Measurements from ENCODE around the gene SSH2.
"Not testable (repeated sequence)": the region's sequence is repeated elsewhere in the genome, so short reads cannot be mapped to it uniquely, and the experiment has no call there.

Gene SSH2

DNA sequence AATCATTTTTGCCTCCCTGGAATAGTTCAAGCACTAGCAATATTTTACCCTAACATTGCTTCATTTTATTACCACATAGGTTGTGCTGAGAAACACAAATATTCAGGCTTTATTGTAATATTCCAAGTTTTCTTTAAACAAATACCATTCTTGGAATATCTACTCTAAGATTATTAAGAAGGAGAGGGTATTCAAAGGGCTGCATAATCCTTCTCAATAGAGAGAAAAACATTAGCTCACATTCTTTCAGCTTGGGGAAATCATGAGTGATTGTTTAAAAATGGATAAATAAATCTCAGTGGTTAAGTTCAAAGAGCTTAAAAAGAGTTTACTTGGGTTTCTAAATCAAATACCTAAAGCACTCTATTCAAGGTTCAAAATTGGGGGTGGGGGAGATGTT is 195.4 kb downstream of the SSH2 start:
- no peak for DNase-seq (ENCODE audit: low read depth)

DNA sequence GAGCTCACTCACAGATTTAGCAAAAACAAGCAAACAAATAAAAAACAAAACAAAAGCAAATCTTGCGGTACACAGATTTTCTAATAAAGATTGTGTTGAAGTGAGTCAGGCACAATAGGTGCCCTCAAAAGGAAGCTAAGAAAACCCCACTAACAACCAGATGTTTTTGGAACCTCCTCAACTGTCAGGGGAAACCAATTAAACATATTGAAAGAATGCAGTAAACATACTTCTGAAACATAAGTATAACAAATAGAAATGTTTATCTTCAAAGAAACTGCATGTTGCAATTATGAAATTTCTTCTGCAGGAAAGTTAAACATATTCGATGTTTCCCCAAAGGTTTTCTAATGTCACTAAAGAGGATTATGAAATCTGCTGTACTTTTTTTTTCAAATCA is 196.9 kb downstream of the SSH2 start:
- no peak for DNase-seq (ENCODE audit: low read depth)

- DNase-seq (ENCODE audit: low read depth), result no peak
These were observed 197.4 kb downstream of the SSH2 start for GRCh38 chr17:29732613-29733012.

- no peak for DNase-seq (ENCODE audit: low read depth)
These were observed 197.8 kb downstream of the SSH2 start for GRCh38 chr17:29732209-29732608.

GRCh38 chr17:29731589-29731929 is 198.5 kb downstream of the SSH2 start:
- DNase-seq (ENCODE audit: low read depth), result no peak

- no peak for DNase-seq (ENCODE audit: low read depth)
These were observed 201.5 kb downstream of the SSH2 start for GRCh38 chr17:29728490-29728889.

GRCh38 chr17:29726715-29727252 is 203.2 kb downstream of the SSH2 start:
- DNase-seq (ENCODE audit: low read depth), result no peak

DNA sequence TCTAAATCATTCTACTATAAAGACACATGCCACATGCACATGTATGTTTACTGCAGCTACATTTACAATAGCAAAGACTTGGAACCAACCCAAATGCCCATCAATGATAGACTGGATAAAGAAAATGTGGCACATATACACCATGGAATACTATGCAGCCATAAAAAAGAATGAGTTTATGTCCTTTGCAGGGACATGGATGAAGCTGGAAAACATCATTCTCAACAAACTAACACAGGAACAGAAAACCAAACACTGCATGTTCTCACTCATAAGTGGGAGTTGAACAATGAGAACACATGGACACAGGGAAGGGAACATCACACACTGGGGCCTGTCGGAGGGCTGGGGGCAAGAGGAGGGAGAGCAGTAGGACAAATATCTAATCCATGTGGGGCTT is 204.6 kb downstream of the SSH2 start:
- DNase-seq (ENCODE audit: low read depth), result not testable (repeated sequence)

DNA sequence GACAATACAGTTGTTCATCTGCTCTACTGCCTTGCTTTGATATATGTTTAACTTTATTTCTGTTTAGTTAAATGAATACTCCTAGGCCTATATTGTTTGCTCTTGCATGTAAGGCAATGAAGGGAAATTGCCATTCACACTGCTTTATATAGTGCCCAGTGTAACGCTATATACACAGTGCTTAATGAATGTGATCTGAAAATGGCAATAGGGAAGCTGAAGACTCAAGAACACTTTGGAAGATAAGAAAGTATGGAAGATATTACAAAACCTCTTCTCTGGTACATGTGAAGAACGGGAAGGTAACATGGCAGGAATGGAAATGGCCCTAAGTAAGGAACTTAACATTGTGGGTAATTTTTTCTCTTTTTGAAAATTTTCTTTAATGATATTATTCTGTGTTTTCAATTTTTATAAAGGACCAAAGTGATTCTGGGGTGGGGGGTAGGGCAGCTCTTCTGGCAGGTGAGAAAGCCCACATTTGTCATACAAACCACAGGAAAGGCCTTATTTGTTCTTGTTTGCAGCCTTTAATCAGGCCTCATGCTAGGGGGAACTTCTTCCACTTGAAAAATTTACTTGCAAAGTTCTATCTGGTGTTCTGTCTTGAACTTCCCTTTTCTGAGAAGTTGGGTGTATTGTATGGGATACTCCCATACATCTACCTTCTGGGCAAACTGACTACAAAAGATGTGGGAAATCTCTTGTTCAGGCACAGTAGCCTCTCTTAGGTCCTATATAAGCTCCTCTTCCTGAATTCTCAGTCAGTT is 206.6 kb downstream of the SSH2 start:
- no peak for DNase-seq (ENCODE audit: low read depth)

DNA sequence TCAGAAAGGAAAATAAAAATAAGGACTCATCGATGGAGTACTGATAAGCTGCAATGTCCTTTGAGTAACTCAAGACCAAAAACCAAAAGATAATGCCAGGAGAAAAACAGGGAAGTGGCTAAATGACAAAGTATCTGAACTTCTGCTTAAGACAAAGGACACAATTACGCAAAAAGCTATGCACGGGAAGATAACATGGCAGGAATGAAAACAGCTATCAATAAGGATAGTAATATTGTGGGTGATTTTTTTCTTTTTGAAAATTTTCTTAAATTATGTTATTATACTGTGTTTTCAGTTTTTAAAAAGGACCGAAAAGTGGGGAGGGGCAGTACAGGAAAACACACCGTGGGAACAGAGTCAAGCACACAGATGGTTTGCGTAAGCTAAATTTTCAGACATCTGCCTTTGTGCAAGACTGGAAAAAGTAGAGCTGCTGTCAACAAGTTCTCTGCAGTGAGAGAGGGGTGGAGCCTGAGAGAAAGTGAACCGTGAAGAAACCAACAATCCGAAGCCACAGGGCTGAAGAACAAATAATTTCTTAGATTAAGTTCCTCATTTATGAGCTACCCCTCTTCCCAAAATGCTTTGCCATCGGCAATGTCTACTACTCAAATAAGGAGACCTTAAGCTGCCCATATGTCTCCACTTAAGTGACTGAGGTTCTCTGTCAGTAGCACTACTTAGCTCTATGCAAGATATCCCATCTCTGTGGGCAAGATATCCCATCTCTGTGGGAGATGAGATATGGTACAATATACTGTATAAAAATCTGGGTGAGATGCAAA is 207.4 kb downstream of the SSH2 start:
- DNase-seq (ENCODE audit: low read depth), result no peak

GRCh38 chr17:29720551-29720950 is 209.5 kb downstream of the SSH2 start:
- DNase-seq (ENCODE audit: low read depth), result no peak

GRCh38 chr17:29719469-29719868 is 210.6 kb downstream of the SSH2 start:
- DNase-seq (ENCODE audit: low read depth), result no peak

- no peak for DNase-seq (ENCODE audit: low read depth)
These were observed 211.5 kb downstream of the SSH2 start for GRCh38 chr17:29718446-29719039.

DNA sequence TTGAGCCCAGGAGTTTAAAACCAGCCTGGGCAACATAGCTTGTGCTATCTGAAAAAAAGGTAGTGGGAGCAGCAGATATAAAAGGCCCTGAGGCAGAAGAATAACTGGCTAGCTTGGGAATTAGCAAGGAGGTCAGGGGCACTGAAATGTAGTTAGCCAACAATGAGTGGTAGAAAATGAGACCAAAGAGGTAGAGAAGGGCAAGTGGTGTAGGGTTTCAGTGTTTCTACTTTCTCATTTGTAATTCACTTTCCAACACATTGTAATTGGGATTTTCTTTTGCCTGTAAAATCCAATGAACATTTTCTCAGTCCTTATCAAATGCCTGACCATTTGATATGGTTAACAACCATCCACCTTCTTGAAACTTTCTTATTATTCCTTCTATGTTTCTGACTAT is 212.2 kb downstream of the SSH2 start:
- DNase-seq (ENCODE audit: low read depth), result no peak

DNA sequence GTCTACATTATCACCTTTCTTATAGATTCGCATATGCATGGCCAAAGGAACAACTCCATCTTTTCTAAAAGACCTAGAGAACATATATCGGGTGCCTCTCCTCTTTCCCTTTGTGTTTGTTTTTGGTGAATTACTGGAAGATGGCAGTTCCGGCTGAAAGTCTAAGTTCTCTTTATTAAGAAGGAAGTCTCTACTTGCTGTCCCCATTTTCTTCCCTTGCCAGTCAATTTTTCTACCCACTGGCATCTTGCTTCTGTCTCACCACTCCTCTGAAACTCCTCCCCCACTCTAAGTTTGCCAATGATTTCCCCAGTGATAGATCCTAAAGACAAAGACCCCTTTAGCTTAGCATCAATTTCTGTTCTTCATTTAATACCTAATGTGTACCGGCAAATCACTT is 213.5 kb downstream of the SSH2 start:
- DNase-seq (ENCODE audit: low read depth), result no peak

GRCh38 chr17:29715680-29716079 is 214.3 kb downstream of the SSH2 start:
- DNase-seq (ENCODE audit: low read depth), result no peak

DNA sequence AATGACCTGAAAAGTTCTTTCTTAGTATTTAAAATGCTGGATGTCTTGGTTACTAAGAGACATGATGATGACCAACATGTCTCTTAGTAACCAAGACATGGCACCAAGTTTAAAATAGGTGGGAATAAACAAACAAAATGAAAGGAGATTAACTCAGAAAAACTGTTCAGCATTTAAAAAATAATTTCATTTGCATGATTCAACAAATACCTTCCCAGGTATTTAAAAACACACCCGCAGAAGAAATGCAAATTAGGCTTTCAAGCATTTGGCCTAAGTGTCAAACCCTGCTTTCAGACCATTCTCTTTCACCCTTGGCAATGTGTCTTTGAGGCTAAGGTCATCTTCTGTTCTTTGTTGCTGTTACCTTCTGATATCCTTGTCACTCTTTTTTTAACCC is 215.9 kb downstream of the SSH2 start:
- DNase-seq (ENCODE audit: low read depth), result no peak

- DNase-seq (ENCODE audit: low read depth), result no peak
These were observed 216.4 kb downstream of the SSH2 start for GRCh38 chr17:29713626-29714025.

GRCh38 chr17:29711588-29712385 is 218.2 kb downstream of the SSH2 start:
- DNase-seq (ENCODE audit: low read depth), result no peak

- DNase-seq (ENCODE audit: low read depth), result no peak
These were observed 219.1 kb downstream of the SSH2 start for GRCh38 chr17:29710891-29711418.

DNA sequence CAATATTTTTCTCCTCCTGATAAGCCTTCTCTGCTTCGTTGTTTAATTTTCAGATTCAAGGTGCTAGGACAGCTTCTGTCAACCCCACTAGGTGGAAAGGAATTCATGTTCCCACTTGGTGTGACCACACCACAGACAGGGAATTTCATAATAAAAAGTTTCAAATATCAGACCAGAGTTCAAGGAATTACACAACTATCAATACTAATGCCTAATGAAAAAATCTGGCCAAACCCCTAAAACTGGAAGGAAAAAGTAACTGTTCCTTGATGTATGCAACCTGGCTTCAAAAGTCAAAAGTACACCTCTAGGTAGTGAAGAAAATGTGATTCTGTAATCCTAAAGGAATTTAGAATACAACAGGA is 219.5 kb downstream of the SSH2 start:
- DNase-seq (ENCODE audit: low read depth), result no peak

Data from T-helper 22 cell (primary cell).